ENCODE measurements around the gene DAB1.
"Not testable (repeated sequence)": the region's sequence is repeated elsewhere in the genome, so short reads cannot be mapped to it uniquely, and the experiment has no call there.

Gene DAB1

GRCh38 chr1:57091642-57092041 is 332.2 kb downstream of the DAB1 start:
- no peak overlapping the region for H3K27ac ChIP-seq
- no peak for TF ChIP-seq CTCF (conservative IDR thresholded peaks at IDR 0.05; ENCODE audit: low read depth)
- POLR2A ChIA-PET (ENCODE audit: low non-redundant PET) = no interaction called here
- no peak for DNase-seq (ENCODE audit: low spot score)
- CTCF ChIA-PET = interaction anchor here (0.5 kb wide), 1 partner anchor 112 kb away, joined by 7 read pairs; no protein-coding TSS in a partner anchor

- POLR2A ChIA-PET (ENCODE audit: low non-redundant PET) = no interaction called here
- CTCF ChIA-PET = no interaction called here
- DNase-seq (ENCODE audit: low spot score) = no peak
- TF ChIP-seq CTCF (conservative IDR thresholded peaks at IDR 0.05; ENCODE audit: low read depth) = no peak
- no peak overlapping the region for H3K27ac ChIP-seq
Observed at GRCh38 chr1:57089855-57090254, 334.0 kb downstream of the DAB1 start.

- H3K27ac ChIP-seq = no peak overlapping the region
- no peak for TF ChIP-seq CTCF (conservative IDR thresholded peaks at IDR 0.05; ENCODE audit: low read depth)
- ChIA-PET POLR2A (ENCODE audit: low non-redundant PET) (no interaction called here), CTCF (no interaction called here)
- DNase-seq (ENCODE audit: low spot score) = no peak
Observed at GRCh38 chr1:57089221-57089620, 334.6 kb downstream of the DAB1 start.

GRCh38 chr1:57088653-57089052 is 335.2 kb downstream of the DAB1 start:
- ChIA-PET POLR2A (ENCODE audit: low non-redundant PET) (no interaction called here), CTCF (no interaction called here)
- DNase-seq (ENCODE audit: low spot score) = no peak
- no peak overlapping the region for H3K27ac ChIP-seq
- TF ChIP-seq CTCF (conservative IDR thresholded peaks at IDR 0.05; ENCODE audit: low read depth) = no peak

- DNase-seq (ENCODE audit: low spot score); CTCF ChIA-PET; H3K27ac ChIP-seq; POLR2A ChIA-PET (ENCODE audit: low non-redundant PET): not testable (repeated sequence)
Observed at GRCh38 chr1:57087660-57088059, 336.2 kb downstream of the DAB1 start.

- ChIA-PET POLR2A (ENCODE audit: low non-redundant PET) (no interaction called here), CTCF (no interaction called here)
- TF ChIP-seq CTCF (conservative IDR thresholded peaks at IDR 0.05; ENCODE audit: low read depth) = no peak
- no peak for DNase-seq (ENCODE audit: low spot score)
- H3K27ac ChIP-seq = no peak overlapping the region
Observed at GRCh38 chr1:57086154-57086553, 337.7 kb downstream of the DAB1 start.

GRCh38 chr1:57084701-57085100 is 339.2 kb downstream of the DAB1 start:
- CTCF ChIA-PET = no interaction called here
- DNase-seq (ENCODE audit: low spot score) = no peak
- no peak overlapping the region for H3K27ac ChIP-seq
- TF ChIP-seq CTCF (conservative IDR thresholded peaks at IDR 0.05; ENCODE audit: low read depth) = no peak
- POLR2A ChIA-PET (ENCODE audit: low non-redundant PET) = no interaction called here
